Thyroid gland (tissue), 4 donors: ENCODE results near the gene HYAL1.

Experiments used
- CTCF ChIP-seq, 6 experiments: fragments of 200-600 bp in 3 of 6; fragments of 450-650 bp in 3 of 6; sonication (generic) in 3 of 6; IDR thresholded peaks; one replicate each; pipeline ENCODE4 v1.5.1; 2016 to 2019; ENCODE audit warnings: antibody characterized with exemption in 6 of 6, mild to moderate bottlenecking in 2 of 6, inconsistent platforms in 1 of 6, moderate library complexity in 1 of 6
- POLR2A ChIP-seq, 2 donors: fragments of 450-650 bp; IDR thresholded peaks; one replicate each; pipeline ENCODE4 v1.6.1; 2017; ENCODE audit warnings: antibody characterized with exemption in 2 of 2, mild to moderate bottlenecking in 2 of 2, moderate library complexity in 1 of 2

DNA sequence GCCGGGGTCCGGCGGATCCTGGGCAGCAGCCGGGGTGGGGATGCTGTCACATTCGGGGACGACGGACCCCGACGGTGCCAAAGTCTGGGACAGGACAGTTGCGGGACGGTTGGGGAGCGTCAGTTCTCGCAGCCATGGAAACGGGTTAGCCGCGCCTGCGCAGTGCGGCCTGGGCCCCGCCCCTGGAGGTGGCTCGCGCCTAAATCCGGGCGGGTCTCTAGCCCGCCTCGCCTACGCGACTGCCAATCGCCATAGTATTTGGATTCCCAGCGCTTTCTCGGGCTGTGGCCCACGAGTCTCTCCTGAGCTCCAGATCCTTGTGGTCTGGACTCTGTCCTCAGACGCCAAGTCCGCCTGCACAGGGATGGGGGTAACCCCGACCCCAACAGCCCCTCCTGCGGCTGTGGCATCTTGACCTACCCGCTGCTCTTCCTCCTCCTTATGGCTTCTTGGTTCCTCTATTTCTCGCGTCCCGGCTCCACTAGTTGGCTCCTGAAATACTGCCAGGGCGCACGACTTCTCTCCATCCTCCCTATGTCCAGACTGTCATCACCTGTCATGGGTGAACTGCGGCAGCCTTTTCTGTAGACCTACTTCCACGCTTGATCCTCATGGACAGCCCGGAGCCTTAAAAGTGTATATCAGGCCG is 42.3 kb upstream of the HYAL1 start, which contains the start of gene ZMYND10:
- no peak for TF ChIP-seq CTCF (IDR thresholded peaks at IDR 0.05)
- TF ChIP-seq POLR2A (IDR thresholded peaks at IDR 0.05) = no peak
